ENCODE data around the gene MUC2.

Gene MUC2

GRCh38 chr11:1085440-1086170 lies 10.9 kb downstream of the MUC2 start:
- no peaks in the 10 kb centered on the region for H3K4me1 ChIP-seq (ENCODE audit: low read length)
- H3K79me2 ChIP-seq (ENCODE audit: low read length), result no peaks in the 10 kb centered on the region
- no peak overlapping the region for H3K4me3 ChIP-seq (ENCODE audit: low read length)
- H3K9me2 ChIP-seq (replicated peaks; ENCODE audit: insufficient read depth, low read length), result no peaks in the 10 kb centered on the region
- peaks cover 75% of the 10 kb centered on the region for H3K27me3 ChIP-seq (replicated peaks; ENCODE audit: insufficient read depth, low read length)
- H4K20me1 ChIP-seq (ENCODE audit: insufficient read depth, low read length), result no peaks in the 10 kb centered on the region
- no peaks in the 10 kb centered on the region for H3F3A ChIP-seq (ENCODE audit: insufficient read depth, low read length)
- DNase-seq, result no peak
- H3K9me3 ChIP-seq (replicated peaks; ENCODE audit: insufficient read depth, low read length), result no peaks in the 10 kb centered on the region
- no peak overlapping the region for H2AFZ ChIP-seq (ENCODE audit: low read length)
- H3K36me3 ChIP-seq (replicated peaks; ENCODE audit: insufficient read depth, low read length), result no peaks in the 10 kb centered on the region
- H3K9ac ChIP-seq (ENCODE audit: low read length), result no peak overlapping the region
- TF ChIP-seq EZH2 (optimal IDR thresholded peaks at IDR 0.05; ENCODE audit: low read depth, low read length), result no peak
- no peak for TF ChIP-seq CTCF (IDR thresholded peaks at IDR 0.05; ENCODE audit: low read length)
- TF ChIP-seq EZH2phosphoT487 (IDR thresholded peaks at IDR 0.05; ENCODE audit: low read length), result no peak
- H3K27ac ChIP-seq (ENCODE audit: low read length), result no peak overlapping the region
- H3K4me2 ChIP-seq (ENCODE audit: low read depth, low read length), result no peak overlapping the region

GRCh38 chr11:1086171-1087102 lies 11.8 kb downstream of the MUC2 start:
- no peaks in the 10 kb centered on the region for H3K9me2 ChIP-seq (replicated peaks; ENCODE audit: insufficient read depth, low read length)
- no peak overlapping the region for H3K4me3 ChIP-seq (ENCODE audit: low read length)
- no peak overlapping the region for H2AFZ ChIP-seq (ENCODE audit: low read length)
- no peak overlapping the region for H3K27ac ChIP-seq (ENCODE audit: low read length)
- no peaks in the 10 kb centered on the region for H3K79me2 ChIP-seq (ENCODE audit: low read length)
- no peaks in the 10 kb centered on the region for H3K36me3 ChIP-seq (replicated peaks; ENCODE audit: insufficient read depth, low read length)
- H3K9me3 ChIP-seq (replicated peaks; ENCODE audit: insufficient read depth, low read length), result no peaks in the 10 kb centered on the region
- H3K4me2 ChIP-seq (ENCODE audit: low read depth, low read length), result no peak overlapping the region
- TF ChIP-seq CTCF (IDR thresholded peaks at IDR 0.05; ENCODE audit: low read length) (no peak), EZH2phosphoT487 (IDR thresholded peaks at IDR 0.05; ENCODE audit: low read length) (no peak), EZH2 (optimal IDR thresholded peaks at IDR 0.05; ENCODE audit: low read depth, low read length) (no peak)
- no peak for DNase-seq
- H3F3A ChIP-seq (ENCODE audit: insufficient read depth, low read length), result no peaks in the 10 kb centered on the region
- no peak overlapping the region for H3K9ac ChIP-seq (ENCODE audit: low read length)
- peaks cover 75% of the 10 kb centered on the region for H3K27me3 ChIP-seq (replicated peaks; ENCODE audit: insufficient read depth, low read length)
- H3K4me1 ChIP-seq (ENCODE audit: low read length), result no peaks in the 10 kb centered on the region
- no peaks in the 10 kb centered on the region for H4K20me1 ChIP-seq (ENCODE audit: insufficient read depth, low read length)

GRCh38 chr11:1087279-1087960 lies 12.7 kb downstream of the MUC2 start:
- H3K4me3 ChIP-seq (ENCODE audit: low read length), result no peak overlapping the region
- no peaks in the 10 kb centered on the region for H3K36me3 ChIP-seq (replicated peaks; ENCODE audit: insufficient read depth, low read length)
- H3K27ac ChIP-seq (ENCODE audit: low read length), result no peak overlapping the region
- no peaks in the 10 kb centered on the region for H3K9me3 ChIP-seq (replicated peaks; ENCODE audit: insufficient read depth, low read length)
- no peaks in the 10 kb centered on the region for H3K79me2 ChIP-seq (ENCODE audit: low read length)
- no peak for TF ChIP-seq EZH2 (optimal IDR thresholded peaks at IDR 0.05; ENCODE audit: low read depth, low read length)
- no peak for TF ChIP-seq CTCF (IDR thresholded peaks at IDR 0.05; ENCODE audit: low read length)
- no peak for TF ChIP-seq EZH2phosphoT487 (IDR thresholded peaks at IDR 0.05; ENCODE audit: low read length)
- no peaks in the 10 kb centered on the region for H3K9me2 ChIP-seq (replicated peaks; ENCODE audit: insufficient read depth, low read length)
- no peaks in the 10 kb centered on the region for H3K4me1 ChIP-seq (ENCODE audit: low read length)
- no peaks in the 10 kb centered on the region for H4K20me1 ChIP-seq (ENCODE audit: insufficient read depth, low read length)
- H3K4me2 ChIP-seq (ENCODE audit: low read depth, low read length), result no peak overlapping the region
- no peak overlapping the region for H3K9ac ChIP-seq (ENCODE audit: low read length)
- no peaks in the 10 kb centered on the region for H3F3A ChIP-seq (ENCODE audit: insufficient read depth, low read length)
- H3K27me3 ChIP-seq (replicated peaks; ENCODE audit: insufficient read depth, low read length), result peaks cover 65% of the 10 kb centered on the region
- no peak overlapping the region for H2AFZ ChIP-seq (ENCODE audit: low read length)
- DNase-seq, result no peak

Data from MM.1S (cell line).